ENCODE data around the gene ZBTB17. TPM values are rescaled to one million over a fixed set of nuclear protein-coding genes. Genes with fewer than 3 reads are reported as not detected.

The ZBTB17 gene
- total RNA-seq, 2 experiments from 2014 or later = 44.1 to 45.7 TPM

DNA sequence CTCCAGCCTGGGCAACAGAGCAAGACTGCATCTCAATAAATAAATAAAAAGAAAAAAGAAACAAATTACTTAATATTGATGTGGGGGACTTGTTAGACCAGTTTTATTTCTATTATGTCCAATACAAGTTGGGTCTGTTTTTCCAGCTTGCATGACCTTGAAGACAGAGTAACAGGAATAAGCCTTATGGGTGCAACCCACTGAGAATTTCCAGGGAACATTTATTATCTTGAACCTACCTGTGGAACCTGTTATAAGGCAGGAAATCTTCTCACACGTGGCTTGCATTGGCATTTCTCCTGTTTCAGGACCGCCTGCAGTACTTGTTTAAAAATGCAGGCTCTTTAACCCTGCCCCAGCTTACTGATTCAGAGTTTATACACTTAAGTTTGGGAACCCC, 64.0 kb downstream of the ZBTB17 start:
- Mint-ChIP-seq H3K27me3 (no peaks in the 10 kb centered on the region), H3K4me3 (no peak overlapping the region), H3K9me3 (no peaks in the 10 kb centered on the region), H3K36me3 (ENCODE audit: low read depth) (peaks cover 53% of the 10 kb centered on the region), H3K27ac (no peak overlapping the region), H3K4me1 (ENCODE audit: low read depth) (peaks cover 32% of the 10 kb centered on the region)
- DNase-seq (no peak), ATAC-seq (no peak)
- ChIA-PET POLR2A (interaction anchor here (1.3 kb wide), 1 partner anchor 54 kb away, joined by 3 read pairs; no protein-coding TSS in a partner anchor), CTCF (interaction anchor here (2.4 kb wide), 1 partner anchor 97 kb away, joined by 9 read pairs; no protein-coding TSS in a partner anchor)
- intact Hi-C loops (cut with micrococcal nuclease) = no loop called here
- TF ChIP-seq CTCF (IDR thresholded peaks at IDR 0.05) = no peak

DNA sequence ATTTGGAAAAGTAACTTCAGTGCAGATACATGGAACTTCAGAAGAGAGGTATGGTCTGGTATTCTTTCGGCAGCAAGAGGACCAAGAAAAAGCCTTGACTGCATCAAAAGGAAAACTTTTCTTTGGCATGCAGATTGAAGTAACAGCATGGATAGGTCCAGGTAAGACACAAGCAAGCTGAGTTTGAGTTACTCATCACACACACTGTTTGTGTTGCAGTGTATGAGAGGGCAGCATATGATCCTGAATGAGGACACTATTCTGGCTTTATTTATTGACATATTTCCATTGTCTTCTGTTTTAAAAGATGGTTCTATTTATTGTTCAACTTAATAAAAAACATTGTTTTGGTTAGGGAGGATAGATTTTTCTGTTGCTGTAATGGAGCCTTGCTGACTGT, 64.8 kb downstream of the ZBTB17 start:
- Mint-ChIP-seq H3K27me3 (no peaks in the 10 kb centered on the region), H3K9me3 (no peaks in the 10 kb centered on the region), H3K27ac (no peak overlapping the region), H3K4me3 (no peak overlapping the region), H3K36me3 (ENCODE audit: low read depth) (peaks cover 47% of the 10 kb centered on the region), H3K4me1 (ENCODE audit: low read depth) (peaks cover 25% of the 10 kb centered on the region)
- intact Hi-C loops (cut with micrococcal nuclease) = no loop called here
- TF ChIP-seq CTCF (IDR thresholded peaks at IDR 0.05) = no peak
- CTCF ChIA-PET = interaction anchor here (2.4 kb wide), 1 partner anchor 96 kb away, joined by 9 read pairs; no protein-coding TSS in a partner anchor
- DNase-seq = no peak
- no peak for ATAC-seq
- POLR2A ChIA-PET = interaction anchor here (1.3 kb wide), 1 partner anchor 55 kb away, joined by 3 read pairs; no protein-coding TSS in a partner anchor

- Mint-ChIP-seq H3K36me3 (ENCODE audit: low read depth) (peaks cover 35% of the 10 kb centered on the region), H3K4me3 (no peak overlapping the region), H3K9me3 (no peaks in the 10 kb centered on the region), H3K27me3 (no peaks in the 10 kb centered on the region), H3K4me1 (ENCODE audit: low read depth) (peaks cover 17% of the 10 kb centered on the region), H3K27ac (no peak overlapping the region)
- ATAC-seq = no peak
- intact Hi-C loops (cut with micrococcal nuclease) = no loop called here
- CTCF ChIA-PET = no interaction called here
- TF ChIP-seq CTCF (IDR thresholded peaks at IDR 0.05) = no peak
- no peak for DNase-seq
- POLR2A ChIA-PET = no interaction called here
Observed at GRCh38 chr1:15908597-15908996, 67.3 kb downstream of the ZBTB17 start.

- ChIA-PET POLR2A (no interaction called here), CTCF (interaction anchor here (1.7 kb wide), 1 partner anchor 87 kb away, joined by 5 read pairs; no protein-coding TSS in a partner anchor)
- Mint-ChIP-seq H3K36me3 (ENCODE audit: low read depth) (peaks cover 15% of the 10 kb centered on the region), H3K9me3 (no peaks in the 10 kb centered on the region), H3K4me3 (no peak overlapping the region), H3K27me3 (no peaks in the 10 kb centered on the region), H3K27ac (no peak overlapping the region), H3K4me1 (ENCODE audit: low read depth) (peaks cover 39% of the 10 kb centered on the region)
- DNase-seq (no peak), ATAC-seq (no peak)
- intact Hi-C loops (cut with micrococcal nuclease) = no loop called here
- no peak for TF ChIP-seq CTCF (IDR thresholded peaks at IDR 0.05)
Observed at GRCh38 chr1:15902882-15903281, 73.0 kb downstream of the ZBTB17 start.

DNA sequence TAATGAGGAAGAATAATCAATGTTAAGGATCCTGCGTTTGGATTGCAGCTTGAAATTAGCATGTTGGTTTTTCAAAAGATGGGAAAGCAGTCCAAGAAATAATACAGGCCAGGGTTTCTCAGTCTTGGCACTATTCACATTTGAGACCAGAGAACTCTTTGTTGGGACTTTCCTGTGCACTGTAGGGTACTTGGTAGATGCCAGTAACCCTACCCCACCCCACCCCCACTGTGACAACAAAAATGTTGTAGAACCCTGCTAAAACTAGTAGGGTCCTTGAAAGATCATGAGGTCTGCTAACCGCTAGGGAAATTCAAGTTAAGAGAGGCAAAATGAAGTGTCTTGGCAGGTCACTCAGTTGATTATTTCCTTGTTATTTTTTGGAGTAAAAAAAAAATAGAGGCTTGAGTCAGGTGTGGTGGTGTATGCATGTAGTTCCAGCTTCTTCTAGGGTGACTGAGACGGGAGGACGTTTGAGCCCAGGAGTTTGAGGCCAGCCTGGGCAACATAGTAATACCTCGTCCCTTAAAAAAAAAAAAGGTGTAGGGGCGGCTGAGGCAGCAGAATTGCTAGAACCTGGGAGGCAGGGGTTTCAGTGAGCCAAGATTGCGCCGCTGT, 75.1 kb downstream of the ZBTB17 start:
- ATAC-seq (no peak), DNase-seq (no peak)
- POLR2A ChIA-PET = interaction anchor here (0.6 to 0.9 kb wide), 2 partner anchors 11 to 68 kb away, joined by 3 read pairs; no protein-coding TSS in a partner anchor
- CTCF ChIA-PET = interaction anchor here (0.6 to 0.7 kb wide), 2 partner anchors 63 to 145 kb away, joined by 4 read pairs; no protein-coding TSS in a partner anchor
- Mint-ChIP-seq H3K36me3 (ENCODE audit: low read depth) (peaks cover 23% of the 10 kb centered on the region), H3K4me1 (ENCODE audit: low read depth) (peaks cover 48% of the 10 kb centered on the region), H3K9me3 (no peaks in the 10 kb centered on the region), H3K4me3 (no peak overlapping the region), H3K27me3 (no peaks in the 10 kb centered on the region), H3K27ac (no peak overlapping the region)
- intact Hi-C loops (cut with micrococcal nuclease) = no loop called here
- no peak for TF ChIP-seq CTCF (IDR thresholded peaks at IDR 0.05)
